ENCODE measurements around the gene CNTN2.

Gene CNTN2

DNA sequence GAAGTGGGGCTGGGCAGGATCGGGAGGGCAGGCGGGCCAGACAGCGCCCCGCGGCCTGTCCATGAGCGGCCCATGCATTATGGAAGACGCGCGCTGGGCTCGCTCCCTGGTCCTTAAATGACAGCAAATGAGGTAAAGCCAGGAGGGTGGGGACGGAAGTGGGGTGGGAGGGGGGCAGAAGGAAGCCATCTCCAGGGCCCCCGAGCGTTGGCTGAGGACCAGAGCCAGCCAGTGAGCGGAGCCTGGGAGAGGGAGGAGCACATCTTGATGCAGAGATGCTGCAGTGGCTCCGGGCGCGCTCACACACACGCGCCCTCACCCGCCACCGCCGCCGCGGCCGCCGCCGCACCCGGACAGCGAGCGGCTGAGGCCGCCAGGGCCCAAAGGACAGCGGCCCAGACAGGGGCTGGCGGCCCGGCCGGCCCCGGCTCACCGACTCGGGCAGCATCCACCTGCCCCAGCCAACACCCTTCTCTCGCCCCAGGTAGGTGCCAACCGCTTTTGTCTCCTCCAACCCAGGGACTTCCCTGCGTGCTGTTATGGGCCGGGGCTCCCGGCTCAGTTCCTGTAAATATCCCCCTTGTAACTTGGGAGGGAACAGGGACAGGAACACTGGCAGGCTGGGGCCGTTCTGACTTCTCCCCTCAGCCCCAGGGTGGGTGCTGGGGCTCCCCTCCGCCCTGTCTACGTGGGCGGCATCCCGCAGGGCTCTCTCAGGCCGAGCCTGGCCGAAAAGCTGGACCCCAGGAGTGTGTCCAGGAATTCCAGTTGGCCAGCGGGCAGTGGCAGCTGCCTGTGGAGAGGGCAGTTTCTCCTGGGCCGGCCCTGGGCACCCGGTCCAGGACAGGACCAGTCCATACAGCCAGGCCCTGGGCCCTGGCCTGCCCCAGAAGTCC, at the start of gene CNTN2:
Gene CNTN2, plus strand, starts transcription at position 302 of the 896 bp plus-strand sequence. CDS start 9,974 bp downstream, outside the sequence.
- no peak for DNase-seq (ENCODE audit: low spot score)

GRCh38 chr1:204994086-204994862, 48.7 kb upstream of the CNTN2 start:
- no peak for DNase-seq (ENCODE audit: low spot score)

DNA sequence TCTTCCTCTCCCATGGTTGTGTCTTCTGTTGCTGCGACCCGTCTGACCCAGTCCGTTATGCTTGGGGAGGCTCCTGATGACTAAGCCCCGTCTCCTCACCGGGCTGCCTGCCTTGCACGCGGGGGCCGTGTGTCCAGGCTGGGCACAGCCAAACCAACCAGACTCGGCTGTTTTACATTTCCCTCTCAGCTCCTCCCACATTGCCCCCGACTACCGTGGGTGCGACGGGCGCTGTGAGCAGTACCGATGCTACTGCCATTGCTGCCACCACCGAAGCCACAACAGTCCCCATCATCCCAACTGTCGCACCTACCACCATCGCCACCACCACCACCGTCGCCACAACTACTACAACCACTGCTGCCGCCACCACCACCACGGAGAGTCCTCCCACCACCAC, 46.0 kb upstream of the CNTN2 start:
- DNase-seq (ENCODE audit: low spot score), result no peak

DNA sequence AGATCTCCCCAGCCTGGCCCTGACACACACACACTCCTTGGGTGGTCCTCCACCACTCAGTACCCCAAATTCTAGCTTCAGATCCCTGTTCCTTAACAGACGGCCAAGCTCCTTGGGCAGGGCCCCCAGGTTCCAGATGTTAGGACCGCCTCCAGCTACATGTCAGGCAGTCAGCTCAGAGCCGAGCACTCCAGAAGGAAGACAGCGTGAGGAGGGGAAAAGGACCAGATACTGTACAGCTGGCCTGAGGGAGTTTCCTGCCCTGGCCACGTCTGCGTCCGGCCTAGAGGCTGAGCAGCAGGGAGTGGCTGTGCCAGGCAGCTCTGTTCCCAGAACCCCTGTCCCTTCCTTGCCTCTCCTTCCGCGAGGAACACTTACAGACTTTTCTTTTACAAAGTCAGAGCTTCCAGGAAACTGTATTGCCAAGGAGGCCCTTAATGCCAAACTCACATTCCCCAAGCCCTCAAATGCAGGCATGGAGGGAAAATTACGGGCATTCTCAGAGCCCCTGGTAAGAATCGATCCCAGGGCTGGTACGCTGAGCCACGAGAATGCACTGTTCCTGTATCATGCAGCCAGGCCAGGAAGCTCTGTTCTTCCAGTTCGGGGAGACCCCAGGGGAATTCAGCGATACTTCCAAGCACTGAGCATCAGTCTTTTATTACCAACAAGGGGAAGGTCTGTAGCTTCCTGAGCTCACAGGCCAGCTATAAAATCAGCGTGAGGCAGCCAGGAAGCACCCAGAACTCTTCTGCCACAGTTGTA, 45.2 kb upstream of the CNTN2 start:
- DNase-seq (ENCODE audit: low spot score), result no peak

GRCh38 chr1:205001162-205001561, 41.9 kb upstream of the CNTN2 start:
- DNase-seq (ENCODE audit: low spot score), result no peak

- no peak for DNase-seq (ENCODE audit: low spot score)
These were observed 40.3 kb upstream of the CNTN2 start for GRCh38 chr1:205002705-205003104.

DNA sequence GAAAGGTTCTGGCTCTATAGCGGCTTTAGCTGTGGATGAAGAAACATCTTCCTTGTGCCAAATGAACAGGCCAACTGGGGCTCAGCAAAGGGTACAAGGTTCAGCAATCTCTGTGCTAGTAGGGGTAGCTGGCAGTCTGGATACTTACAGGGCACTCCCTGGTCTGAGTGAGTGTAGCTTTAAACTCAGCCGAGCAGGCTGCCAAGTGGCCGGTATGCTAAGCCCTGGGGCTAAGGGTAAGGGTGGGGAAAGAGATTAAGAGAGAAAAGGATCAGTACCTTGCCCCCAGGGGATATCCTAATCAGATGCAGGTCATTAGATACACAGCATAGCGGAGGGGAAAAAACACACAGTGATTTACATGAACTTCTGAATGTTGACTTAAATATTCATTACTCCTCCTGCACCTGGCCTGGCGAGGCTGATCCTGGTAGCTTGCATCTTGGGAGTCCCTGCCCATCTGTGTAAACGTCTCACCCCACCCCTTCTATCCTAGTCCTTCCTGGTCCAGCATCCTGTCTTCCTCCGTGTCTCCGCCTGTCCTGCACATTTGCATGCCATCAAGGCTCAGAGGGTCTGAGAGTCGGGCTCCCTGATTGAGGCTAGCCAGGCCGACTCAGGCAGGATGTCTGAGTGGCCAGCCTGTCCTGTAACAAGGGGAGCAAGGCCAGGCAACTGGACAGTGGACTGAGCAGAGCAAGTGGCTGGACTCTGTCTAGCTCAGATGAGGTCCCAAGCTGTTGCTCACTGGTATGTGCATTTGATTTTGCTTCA, 39.5 kb upstream of the CNTN2 start:
- DNase-seq (ENCODE audit: low spot score), result no peak

DNA sequence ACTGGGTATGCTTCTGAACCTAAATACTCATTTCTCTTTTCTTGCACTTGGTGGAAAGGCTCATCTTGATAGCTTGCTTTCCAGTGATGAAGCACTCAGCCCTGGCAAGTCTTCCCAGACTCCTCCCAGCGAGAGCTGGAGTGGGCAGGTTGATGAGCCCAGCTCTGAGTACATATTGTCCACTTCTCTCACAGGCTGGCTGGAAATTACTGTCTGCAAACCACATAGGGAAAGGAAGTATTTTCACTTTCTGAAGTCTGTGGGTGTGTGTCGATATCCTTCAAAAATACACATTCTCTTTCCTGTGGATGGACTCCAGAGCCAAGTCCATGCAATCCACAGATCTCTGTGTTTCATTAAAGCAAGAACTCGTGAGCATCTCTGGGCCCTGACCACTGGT, 38.7 kb upstream of the CNTN2 start:
- no peak for DNase-seq (ENCODE audit: low spot score)

GRCh38 chr1:205008896-205009295, 34.1 kb upstream of the CNTN2 start:
- DNase-seq (ENCODE audit: low spot score), result no peak

DNA sequence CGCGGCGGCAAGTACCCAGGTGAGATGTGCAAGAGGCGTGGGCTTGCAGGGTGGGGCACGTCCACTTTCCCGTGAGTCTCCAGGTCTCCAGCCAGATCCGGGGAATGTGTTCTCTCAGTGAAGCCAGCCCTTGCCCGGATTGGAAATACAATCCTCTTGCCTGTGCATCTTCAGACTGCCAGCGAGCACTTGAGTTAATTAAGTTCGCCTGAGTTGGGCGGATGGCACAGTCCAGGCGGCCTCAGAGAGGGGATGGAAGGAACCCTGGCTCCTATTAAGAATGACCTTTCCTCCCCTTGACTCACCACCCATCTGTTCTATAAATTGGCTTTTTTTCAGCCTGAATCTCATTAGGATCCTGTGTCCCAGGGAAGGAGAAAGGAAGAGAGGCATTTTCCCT, 33.3 kb upstream of the CNTN2 start:
- DNase-seq (ENCODE audit: low spot score), result no peak

DNA sequence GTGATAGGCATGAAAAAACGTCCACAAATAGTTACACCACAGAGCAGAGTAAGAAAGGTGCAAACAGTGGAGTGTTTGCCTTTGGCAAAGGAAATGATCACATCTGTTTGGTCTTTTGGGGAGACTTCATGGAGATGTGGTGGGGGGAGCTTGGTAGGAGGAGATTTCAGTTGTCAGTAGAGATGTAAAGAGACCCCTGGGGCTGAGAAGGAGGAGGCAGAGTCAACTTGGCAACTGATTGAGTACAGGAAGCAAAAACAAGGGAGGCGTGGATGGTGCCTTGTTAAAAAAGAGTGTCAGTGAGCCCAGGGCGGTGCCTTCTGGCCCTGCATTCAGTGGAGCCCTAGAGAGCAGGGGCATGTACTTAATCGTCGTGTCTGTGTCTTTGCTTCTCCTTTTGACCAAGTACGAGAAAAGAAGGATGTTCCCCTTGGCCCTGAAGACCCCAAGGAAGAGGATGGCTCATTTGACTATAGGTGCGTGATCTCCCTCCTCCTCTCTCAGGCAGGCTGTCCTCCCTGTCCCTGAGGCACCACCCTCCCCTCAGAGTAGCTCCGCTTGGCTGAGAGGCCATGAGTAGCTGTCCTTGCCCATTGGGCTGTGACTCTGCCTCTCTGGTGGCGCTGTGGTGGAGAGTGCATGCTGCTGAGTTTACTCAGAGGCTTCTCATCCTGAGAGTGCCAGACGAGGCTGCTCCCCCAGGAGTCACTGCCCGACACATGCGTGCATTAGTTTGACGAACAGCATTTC, 30.4 kb upstream of the CNTN2 start:
- no peak for DNase-seq (ENCODE audit: low spot score)

DNA sequence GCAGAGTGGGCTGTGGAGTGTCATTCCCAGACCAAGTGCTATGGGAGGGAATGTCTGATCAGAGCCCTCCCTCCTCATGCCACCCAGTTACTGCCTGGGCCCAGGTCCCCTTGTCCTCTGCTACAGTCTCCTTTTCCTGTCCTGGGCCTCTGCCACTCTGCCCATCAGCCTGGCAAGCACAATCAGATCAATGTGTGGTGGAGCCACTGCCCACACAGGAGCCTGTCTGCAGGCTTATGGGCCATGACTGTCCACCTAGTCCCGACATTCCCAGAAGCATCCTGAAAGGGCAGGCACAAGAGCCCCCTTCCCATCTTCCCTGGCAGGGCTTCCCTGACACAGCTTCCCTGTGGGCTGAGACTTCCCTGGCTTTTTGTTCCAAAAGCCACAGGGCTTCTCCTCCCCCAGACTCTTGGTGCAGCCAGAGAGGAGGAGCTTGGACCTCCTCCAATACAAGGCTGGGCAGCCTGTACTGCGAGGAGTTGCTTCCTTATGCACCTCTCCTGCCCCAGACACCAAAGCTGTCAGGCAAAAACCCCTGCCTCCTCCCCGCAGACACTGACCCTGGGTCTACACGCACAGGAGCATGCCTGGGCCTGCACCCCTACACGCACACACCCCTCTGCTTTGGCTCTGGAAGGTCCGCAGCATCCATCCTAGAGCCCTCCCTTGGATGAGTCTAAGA, 29.2 kb upstream of the CNTN2 start:
- DNase-seq (ENCODE audit: low spot score), result no peak

DNA sequence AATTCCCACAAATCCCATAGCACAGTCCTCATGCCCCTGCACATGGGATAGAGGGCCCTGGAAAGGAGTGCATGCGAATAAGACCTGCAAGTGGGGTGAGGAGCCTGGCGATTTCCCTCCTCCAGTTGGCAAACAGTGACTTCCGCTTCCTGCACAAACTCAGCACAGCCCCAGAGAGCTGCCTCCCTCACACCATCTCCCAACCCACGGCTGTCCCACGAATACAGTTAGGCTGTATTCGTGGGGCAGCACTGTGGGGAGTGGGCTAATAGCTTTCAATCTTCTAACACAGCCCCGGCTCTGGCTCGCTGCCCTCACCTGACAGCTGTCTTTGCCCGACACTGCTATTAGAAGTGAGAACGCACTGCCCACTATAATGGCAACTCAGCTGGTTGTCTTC, 28.2 kb upstream of the CNTN2 start:
- no peak for DNase-seq (ENCODE audit: low spot score)

DNA sequence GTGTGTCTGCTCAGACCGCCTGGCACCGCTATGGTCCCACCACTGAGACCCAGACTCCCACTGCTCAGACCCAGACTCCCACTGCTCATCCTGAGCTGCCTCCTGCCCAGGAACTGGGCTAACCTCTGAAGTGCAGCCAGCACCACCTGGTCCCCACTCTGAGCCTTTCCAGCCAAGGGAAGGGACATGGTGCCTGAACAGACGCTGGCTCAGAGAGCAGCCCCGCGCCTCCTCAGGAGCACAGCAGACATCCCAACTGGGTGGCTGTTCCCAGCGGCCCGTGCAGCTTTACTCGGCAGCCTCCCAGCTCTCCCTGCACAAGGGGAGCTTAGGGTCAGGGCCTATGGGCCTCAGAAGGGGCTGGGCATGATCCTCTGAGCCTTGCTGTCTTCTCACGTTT, 27.8 kb upstream of the CNTN2 start:
- no peak for DNase-seq (ENCODE audit: low spot score)

GRCh38 chr1:205016075-205016474, 26.9 kb upstream of the CNTN2 start:
- DNase-seq (ENCODE audit: low spot score), result no peak

DNA sequence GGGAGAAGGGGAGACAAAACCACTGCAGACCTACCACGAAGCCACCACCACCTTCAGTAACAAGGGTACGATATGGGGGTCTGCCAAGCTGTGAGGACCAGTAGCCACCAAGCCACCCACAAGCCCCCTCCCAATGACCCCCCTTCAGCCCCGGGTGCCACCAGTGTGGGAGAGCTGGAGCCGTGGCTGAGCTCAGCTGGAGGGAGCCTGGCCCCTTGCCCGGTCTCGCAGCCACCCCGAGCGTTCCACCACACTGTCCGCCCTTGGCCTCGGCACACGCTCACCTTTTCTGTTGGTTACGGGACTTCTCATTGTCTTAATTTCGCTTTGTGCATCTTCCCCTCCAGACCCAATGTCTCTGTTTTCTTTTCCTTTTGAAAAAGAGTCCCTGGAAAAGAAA, 26.4 kb upstream of the CNTN2 start:
- DNase-seq (ENCODE audit: low spot score), result no peak

- DNase-seq (ENCODE audit: low spot score), result no peak
These were observed 26.0 kb upstream of the CNTN2 start for GRCh38 chr1:205017001-205017400.

GRCh38 chr1:205017766-205018165, 25.2 kb upstream of the CNTN2 start:
- no peak for DNase-seq (ENCODE audit: low spot score)

DNA sequence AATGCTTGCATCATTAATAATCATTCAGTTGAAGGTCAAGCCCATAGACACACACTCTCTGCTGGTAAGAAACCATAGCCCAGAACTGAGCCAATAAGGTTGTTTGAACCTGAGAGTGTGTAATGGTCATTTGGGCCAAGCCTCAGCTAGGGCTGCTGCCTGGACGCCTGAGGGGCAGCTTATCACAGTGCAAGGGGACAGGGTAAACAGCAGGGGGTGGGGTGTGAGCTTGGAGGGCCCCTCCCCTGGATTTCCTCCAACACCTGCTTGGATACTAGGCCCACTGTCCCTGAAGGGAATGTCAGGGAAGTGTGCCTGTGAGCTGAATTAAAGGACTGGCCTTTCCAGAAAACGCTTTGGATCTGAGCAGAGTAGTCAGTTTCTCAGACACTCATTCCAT, 24.6 kb upstream of the CNTN2 start:
- no peak for DNase-seq (ENCODE audit: low spot score)

DNA sequence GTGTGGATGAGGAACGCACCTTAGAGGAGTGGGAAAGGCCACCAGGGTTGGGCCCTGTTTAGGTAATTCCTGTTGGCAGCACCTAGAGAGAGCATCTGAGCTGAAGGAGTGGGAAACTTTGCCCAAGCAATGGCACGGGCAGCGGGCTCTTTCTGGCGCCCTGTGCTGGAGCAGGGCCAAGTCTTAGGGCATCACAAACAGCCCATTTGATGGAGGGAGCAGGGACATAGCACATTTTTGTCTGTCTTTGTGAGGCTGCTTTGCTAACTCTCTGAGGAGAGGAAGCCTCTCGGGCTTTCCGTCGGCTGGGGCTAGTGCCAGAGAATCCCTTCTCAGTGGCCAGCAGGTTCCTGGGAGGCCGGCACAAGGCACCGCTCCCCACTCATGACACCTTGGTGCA, 22.5 kb upstream of the CNTN2 start:
- no peak for DNase-seq (ENCODE audit: low spot score)
